ENCODE measurements around the gene KPNB1.

DNA sequence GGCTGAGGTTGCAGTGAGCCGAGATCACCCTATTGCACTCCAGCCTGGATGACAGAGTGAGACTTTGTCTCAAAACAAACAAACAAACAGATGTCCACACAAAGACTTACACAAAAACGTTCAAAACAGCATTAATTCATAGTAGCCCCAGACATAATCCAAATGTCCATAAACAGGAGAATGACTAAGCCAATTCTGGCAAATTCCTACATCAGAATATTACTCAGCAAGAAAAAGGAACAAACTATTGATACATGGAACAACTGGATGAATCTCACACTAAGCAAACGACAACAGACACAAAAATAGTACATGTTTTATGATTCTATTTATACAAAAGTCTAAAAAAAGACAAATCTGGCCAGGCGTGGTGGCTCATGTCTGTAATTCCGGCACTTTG, 10.8 kb upstream of the KPNB1 start:
- TF ChIP-seq CTCF (IDR thresholded peaks at IDR 0.05) (no peak), POLR2A (IDR thresholded peaks at IDR 0.05) (no peak)

Measured in uterus (tissue), 2 donors.